IPS-NIHi11 (cell line): Measurements from ENCODE around the gene TKTL1.

Experiments
- DNase-seq: peaks from one replicate; pipeline ENCODE4 v3.0.0; 2012; ENCODE audit warnings: mixed read lengths, low spot score

Gene TKTL1

DNA sequence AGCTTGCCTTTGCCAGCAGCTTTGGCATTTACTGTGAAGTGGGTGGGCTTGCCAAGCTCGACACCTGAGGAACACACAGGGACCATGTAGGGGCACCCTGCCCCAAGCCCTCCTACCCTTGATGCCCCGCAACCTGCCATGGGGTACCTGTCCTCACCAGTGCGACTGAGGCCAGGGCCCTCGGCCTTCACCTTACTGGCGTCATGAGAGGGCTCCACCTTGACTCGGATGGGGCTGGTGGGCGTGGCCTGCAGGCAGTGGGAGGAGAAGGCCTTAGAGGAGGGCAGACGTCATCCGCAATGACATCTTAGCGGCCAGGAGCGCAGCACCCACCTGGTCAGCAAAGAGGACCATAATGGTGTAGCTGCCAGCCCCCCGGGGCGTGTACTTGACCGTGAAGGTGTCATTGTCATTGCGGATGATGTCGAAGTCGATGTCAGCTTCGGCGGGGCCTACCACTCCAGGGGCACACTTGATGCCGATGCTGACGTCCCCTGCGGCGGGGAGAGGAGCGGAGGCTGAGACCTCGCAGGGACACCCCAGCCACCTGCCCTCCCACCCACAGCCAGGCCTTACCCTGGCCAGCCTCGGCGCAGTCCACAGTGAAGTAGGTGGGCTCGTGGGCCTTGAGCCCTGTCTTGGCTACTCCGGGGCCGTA, 66.6 kb downstream of the TKTL1 start:
- no peak for DNase-seq

- no peak for DNase-seq
These were observed 68.3 kb downstream of the TKTL1 start for GRCh38 chrX:154363706-154364439.

- DNase-seq, result no peak
These were observed 69.5 kb downstream of the TKTL1 start for GRCh38 chrX:154365052-154365600.

- no peak for DNase-seq
These were observed 70.5 kb downstream of the TKTL1 start for GRCh38 chrX:154365997-154366665.

- no peak for DNase-seq
These were observed 71.1 kb downstream of the TKTL1 start for GRCh38 chrX:154366666-154367055.

- DNase-seq, result no peak
These were observed 72.1 kb downstream of the TKTL1 start for GRCh38 chrX:154367474-154368308.

DNA sequence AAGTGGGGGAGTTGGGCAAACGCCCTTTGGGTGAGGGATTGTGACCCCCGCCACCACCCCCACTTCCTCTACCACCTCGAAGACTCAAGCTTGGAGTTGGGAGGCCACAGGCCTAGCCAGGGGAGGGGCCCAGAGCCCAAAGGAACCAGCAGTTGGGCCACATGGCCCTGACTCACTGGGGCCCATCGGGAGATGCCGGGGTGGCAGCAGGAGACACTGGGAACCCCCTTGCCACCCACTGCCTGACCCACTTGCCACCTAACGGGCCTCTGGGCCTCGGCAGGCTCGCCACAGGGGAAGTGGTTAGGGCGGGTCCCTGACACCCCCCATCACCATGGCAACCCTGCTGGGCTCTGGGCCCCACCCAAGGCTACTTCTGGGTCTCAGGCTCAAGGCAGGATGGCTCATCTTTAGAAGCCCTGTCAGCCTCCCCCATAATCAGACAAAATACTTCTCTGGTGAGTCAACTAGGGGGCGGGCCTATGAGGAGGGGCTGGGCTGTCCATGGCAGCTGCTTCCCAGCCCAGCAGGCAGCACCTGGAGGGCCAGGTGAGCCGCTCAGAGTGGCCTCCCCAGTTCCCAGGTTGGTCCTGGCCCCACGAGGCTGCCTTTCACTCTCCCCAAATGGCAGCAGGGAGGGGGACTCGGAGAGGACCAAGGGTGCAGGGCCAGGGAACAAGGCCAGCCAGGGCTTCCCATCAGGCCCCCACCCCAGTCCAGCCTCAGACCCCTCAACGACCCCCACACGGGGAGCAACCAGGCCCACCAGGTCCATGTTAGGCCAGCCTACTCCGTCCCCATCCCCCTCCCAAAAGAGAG, 73.2 kb downstream of the TKTL1 start:
- DNase-seq, result no peak

- peak; percentile 49 for DNase-seq
These were observed 74.1 kb downstream of the TKTL1 start for GRCh38 chrX:154369449-154370299.

DNA sequence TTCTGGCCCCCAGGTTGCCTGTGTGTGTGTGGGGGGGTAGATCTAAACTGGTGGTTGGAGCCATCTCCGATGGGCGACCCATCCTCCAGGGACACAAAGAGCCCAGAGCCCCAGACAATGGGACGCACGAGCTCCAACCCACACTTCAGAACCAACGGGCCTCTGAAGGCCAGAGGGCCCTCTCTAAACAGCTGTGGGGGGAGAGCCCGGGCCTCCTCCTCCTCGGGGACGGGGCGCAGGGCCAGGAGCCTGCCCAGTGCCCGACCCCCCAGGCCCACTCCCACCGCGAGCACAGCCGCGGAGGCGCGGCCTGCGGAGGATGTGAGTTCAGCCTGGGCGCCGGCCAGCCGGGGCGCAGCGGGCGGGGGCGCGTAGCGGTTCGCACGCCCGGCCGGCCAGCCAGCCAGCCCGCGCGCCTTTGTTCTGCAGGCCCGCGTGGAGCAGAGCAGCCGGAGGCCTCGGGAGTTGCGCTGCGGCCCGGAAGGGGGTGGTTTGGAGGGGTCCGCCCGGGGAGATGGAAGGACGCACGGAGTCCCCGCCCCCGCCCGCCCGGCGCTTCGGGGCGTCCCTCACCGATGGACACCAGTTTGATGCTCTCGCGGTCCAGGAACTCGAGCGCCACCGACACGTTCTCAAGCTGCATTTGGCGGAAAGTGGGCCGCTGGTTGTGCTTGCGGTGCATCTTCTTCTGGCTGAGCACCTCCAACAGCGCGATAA, 74.9 kb downstream of the TKTL1 start:
- DNase-seq, result no peak

DNA sequence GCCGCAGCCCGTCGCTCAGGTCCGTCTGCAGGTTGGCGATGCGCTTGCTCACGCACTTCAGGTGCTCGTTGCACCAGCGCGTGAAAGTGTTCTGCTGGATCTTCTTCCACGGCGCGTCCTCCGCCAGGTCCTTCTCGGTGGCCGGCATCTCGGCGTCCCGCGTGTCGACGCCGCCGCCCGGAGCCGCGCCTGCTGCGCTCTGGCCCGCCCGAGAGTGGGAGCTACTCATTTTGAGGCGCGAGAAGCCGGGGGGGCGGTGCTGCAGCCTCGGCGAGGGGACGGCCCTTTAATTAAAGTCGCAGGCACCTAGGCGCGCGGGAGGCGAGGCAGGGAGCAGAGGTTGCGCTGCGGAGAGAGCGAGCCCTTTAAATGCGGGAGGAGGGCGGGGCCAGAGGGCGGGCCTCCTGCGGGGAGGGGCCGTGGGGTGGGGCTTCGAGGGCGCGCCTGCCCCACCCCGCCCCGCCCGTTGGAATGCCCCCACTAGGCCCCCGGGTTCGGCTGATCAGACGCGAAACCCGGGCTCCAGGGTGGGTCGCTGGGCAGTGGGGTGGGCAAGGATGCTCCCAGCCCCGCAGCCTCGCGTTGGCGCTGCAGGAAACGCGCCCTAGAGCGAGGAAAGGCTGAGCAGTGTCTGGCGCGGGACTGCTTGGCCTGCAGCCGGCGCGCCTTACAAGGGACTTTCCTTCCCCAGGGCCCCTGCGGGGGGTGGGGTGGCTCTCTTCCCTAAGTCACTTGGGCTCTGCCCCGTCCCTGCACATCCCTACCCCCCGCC, 75.6 kb downstream of the TKTL1 start:
- DNase-seq, result peak; percentile 67

DNA sequence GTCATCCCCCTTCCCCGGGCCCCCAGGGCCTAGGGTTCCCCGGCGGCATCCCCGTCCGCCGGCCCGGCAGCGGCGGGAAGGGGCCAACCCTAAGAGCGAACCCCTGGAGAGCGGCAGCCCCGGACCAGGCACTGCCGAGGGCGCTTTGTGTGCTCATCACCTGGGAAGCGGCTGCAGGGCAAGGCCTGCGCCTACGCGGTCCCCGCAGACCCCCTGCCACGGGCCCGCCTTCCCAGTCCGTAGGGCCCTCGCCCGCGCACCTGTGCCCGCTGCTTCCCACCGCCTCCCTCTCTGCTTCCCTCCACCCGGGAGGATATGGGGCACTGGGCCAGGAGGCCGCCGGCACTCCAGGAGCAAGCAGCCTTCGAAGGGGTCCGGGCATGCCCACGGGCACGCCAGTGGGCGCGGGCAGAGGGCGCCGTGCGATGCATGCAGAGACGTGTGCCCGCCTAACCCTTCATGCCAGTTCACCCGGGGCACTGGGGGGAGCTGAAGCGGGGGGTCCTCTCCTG, 76.2 kb downstream of the TKTL1 start:
- no peak for DNase-seq

- DNase-seq, result no peak
These were observed 77.0 kb downstream of the TKTL1 start for GRCh38 chrX:154372612-154373022.

GRCh38 chrX:154373340-154374306, 78.0 kb downstream of the TKTL1 start:
- no peak for DNase-seq

DNA sequence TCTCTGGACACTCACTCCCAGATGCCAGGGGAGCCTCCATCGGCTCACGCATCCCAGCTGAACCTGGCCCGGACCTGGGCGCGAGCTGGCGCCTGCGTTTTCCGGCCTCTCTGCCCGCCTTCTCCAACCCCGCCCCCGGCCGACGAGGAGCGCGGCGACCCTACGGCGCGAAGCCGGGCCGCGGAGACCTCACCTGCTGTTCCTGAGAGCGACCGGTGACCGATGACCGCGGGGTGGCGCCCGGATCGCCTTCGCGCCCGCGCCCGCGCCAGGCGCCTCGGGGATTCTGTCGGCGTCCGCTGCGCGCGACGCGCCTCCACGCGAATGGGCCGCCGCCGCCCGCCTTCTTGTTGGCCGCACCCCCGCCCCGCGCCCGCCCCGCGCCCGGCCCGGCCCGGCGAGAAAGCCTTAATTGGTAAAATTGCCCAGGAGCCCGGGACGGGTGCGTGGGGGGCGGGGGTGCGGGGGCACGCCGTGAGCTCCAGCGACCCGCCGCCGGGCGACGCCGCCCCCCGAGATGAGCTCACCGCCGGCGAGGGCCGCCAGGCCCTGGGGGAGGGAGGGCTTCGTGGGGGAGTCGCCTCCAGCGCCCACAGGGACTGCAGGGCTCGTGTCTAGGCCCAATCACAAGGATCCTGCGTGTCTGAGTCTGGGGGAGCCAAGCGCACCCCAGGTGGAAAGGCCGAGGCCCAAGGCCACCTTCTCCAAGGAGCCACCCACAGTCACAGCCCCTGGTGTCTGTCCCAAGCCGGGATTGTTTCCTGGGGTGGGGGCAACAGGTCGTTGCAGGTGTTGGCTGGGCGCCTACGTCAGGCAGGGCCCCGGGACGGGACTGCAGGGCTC, 78.9 kb downstream of the TKTL1 start, which contains the start of gene FLNA:
TSS of gene FLNA (minus strand) at position 322 of the 843 bp plus-strand sequence. CDS start 3,389 bp downstream, outside the sequence.
- no peak for DNase-seq

- DNase-seq, result no peak
These were observed 79.5 kb downstream of the TKTL1 start for GRCh38 chrX:154375156-154375504.

GRCh38 chrX:154376774-154377173, 81.2 kb downstream of the TKTL1 start:
- no peak for DNase-seq
